ENCODE results near the gene RPL23. TPM values are rescaled to one million over a fixed set of nuclear protein-coding genes. Genes with fewer than 3 reads are reported as not detected.

RPL23 gene
- total RNA-seq, 1 experiment from 2014 or later: 952 TPM

GRCh38 chr17:38824899-38825761 is 28.4 kb downstream of the RPL23 start, which contains the start of gene CWC25:
Gene CWC25 (minus strand): TSS chr17:38825321. CDS start chr17:38825183, 138 bp downstream.
- H3K4me1 ChIP-seq (replicated peaks): peaks cover 15% of the 10 kb centered on the region
- no peaks in the 10 kb centered on the region for H3K9me3 ChIP-seq (replicated peaks)
- H3K27ac ChIP-seq: peak within 1 kb of the TSS; percentile 99
- DNase-seq (ENCODE audit: low read depth in 1 of 2, low spot score in 2 of 2): peak; percentile 92 to 98
- H3K27me3 ChIP-seq (replicated peaks): no peaks in the 10 kb centered on the region
- H3K36me3 ChIP-seq: peaks cover 20% of the 10 kb centered on the region
- H3K4me3 ChIP-seq: peak within 1 kb of the TSS; percentile 53

- no peak for DNase-seq (ENCODE audit: low read depth in 1 of 2, low spot score in 2 of 2)
- Histone ChIP-seq H3K27me3 (replicated peaks) (no peaks in the 10 kb centered on the region), H3K27ac (peak overlapping the region; percentile 24; the same call in 1 of the 2 replicates), H3K4me3 (no peak overlapping the region), H3K4me1 (replicated peaks) (no peaks in the 10 kb centered on the region), H3K36me3 (peaks cover 65% of the 10 kb centered on the region), H3K9me3 (replicated peaks) (no peaks in the 10 kb centered on the region)
These were observed 37.8 kb downstream of the RPL23 start for GRCh38 chr17:38815576-38816193.

GRCh38 chr17:38809828-38810227 is 43.7 kb downstream of the RPL23 start:
- peaks cover 75% of the 10 kb centered on the region for H3K36me3 ChIP-seq
- DNase-seq (ENCODE audit: low read depth in 1 of 2, low spot score in 2 of 2): no peak

GRCh38 chr17:38800237-38800760 is 53.2 kb downstream of the RPL23 start:
- peak overlapping the region; percentile 91 for H3K4me3 ChIP-seq
- H3K27ac ChIP-seq: no peak overlapping the region
- no peak for DNase-seq (ENCODE audit: low read depth in 1 of 2, low spot score in 2 of 2)
- no peaks in the 10 kb centered on the region for H3K9me3 ChIP-seq (replicated peaks)
- peaks cover 75% of the 10 kb centered on the region for H3K36me3 ChIP-seq
- no peaks in the 10 kb centered on the region for H3K27me3 ChIP-seq (replicated peaks)
- H3K4me1 ChIP-seq (replicated peaks): peaks cover 16% of the 10 kb centered on the region

More at GRCh38 chr17:38809828-38810227, 43.7 kb downstream of the RPL23 start:
- Histone ChIP-seq H3K9me3 (replicated peaks) (no peaks in the 10 kb centered on the region), H3K4me3 (no peak overlapping the region), H3K4me1 (replicated peaks) (no peaks in the 10 kb centered on the region), H3K27me3 (replicated peaks) (no peaks in the 10 kb centered on the region), H3K27ac (no peak overlapping the region)

GRCh38 chr17:38799501-38800236 is 53.9 kb downstream of the RPL23 start, which contains the start of gene PIP4K2B:
Gene PIP4K2B (minus strand): TSS chr17:38799556. CDS start chr17:38799424, 132 bp downstream.
- Histone ChIP-seq H3K27ac (peak within 1 kb of the TSS; percentile 100), H3K4me1 (replicated peaks) (peaks cover 16% of the 10 kb centered on the region), H3K4me3 (peak within 1 kb of the TSS; percentile 91), H3K36me3 (peaks cover 72% of the 10 kb centered on the region), H3K27me3 (replicated peaks) (no peaks in the 10 kb centered on the region), H3K9me3 (replicated peaks) (no peaks in the 10 kb centered on the region)
- DNase-seq (ENCODE audit: low read depth in 1 of 2, low spot score in 2 of 2): peak; percentile 98 to 99

- H3K9me3 ChIP-seq (replicated peaks): no peaks in the 10 kb centered on the region
- peak overlapping the region; percentile 91 for H3K4me3 ChIP-seq
- peaks cover 16% of the 10 kb centered on the region for H3K4me1 ChIP-seq (replicated peaks)
- H3K27ac ChIP-seq: peak overlapping the region; percentile 37
- DNase-seq (ENCODE audit: low read depth in 1 of 2, low spot score in 2 of 2): peak; percentile 57 to 66
- H3K36me3 ChIP-seq: peaks cover 66% of the 10 kb centered on the region
- H3K27me3 ChIP-seq (replicated peaks): no peaks in the 10 kb centered on the region
These were observed 54.7 kb downstream of the RPL23 start for GRCh38 chr17:38798614-38799500.

Other genes with a start within 250 kb of the RPL23 start
- gene SRCIN1, start 247.8 kb downstream of the RPL23 start, total RNA-seq (2014; rRNA removed; shearing (Covaris generic)): not detected in 2 replicates
- 0.09 and 0.29 TPM in 2 replicates for gene EPOP, start 178.8 kb downstream of the RPL23 start, total RNA-seq (2014; rRNA removed; shearing (Covaris generic))
- 8.6 and 11.7 TPM in 2 replicates for gene MLLT6, start 148.4 kb downstream of the RPL23 start, total RNA-seq (2014; rRNA removed; shearing (Covaris generic))
- 2.2 and 6.1 TPM in 2 replicates for gene CISD3, start 123.4 kb downstream of the RPL23 start, total RNA-seq (2014; rRNA removed; shearing (Covaris generic))
- 3.6 and 4.2 TPM in 2 replicates for gene PCGF2, start 105.4 kb downstream of the RPL23 start, total RNA-seq (2014; rRNA removed; shearing (Covaris generic))
- 297 and 448 TPM in 2 replicates for gene PSMB3, start 101.0 kb downstream of the RPL23 start, total RNA-seq (2014; rRNA removed; shearing (Covaris generic))
- 37.0 and 47.9 TPM in 2 replicates for gene PIP4K2B, start 54.2 kb downstream of the RPL23 start, total RNA-seq (2014; rRNA removed; shearing (Covaris generic))
- gene CWC25, start 28.4 kb downstream of the RPL23 start, total RNA-seq (2014; rRNA removed; shearing (Covaris generic)): 6.6 and 11.3 TPM in 2 replicates
- gene LASP1, start 16.3 kb upstream of the RPL23 start, total RNA-seq (2014; rRNA removed; shearing (Covaris generic)): 146 and 174 TPM in 2 replicates
- gene FBXO47, start 113.7 kb upstream of the RPL23 start, total RNA-seq (2014; rRNA removed; shearing (Covaris generic)): not detected in 2 replicates

All from SJSA1 (cell line).